DMS53 (cell line): Measurements from ENCODE around the gene THEMIS.
"Not testable (repeated sequence)": the region's sequence is repeated elsewhere in the genome, so short reads cannot be mapped to it uniquely, and the experiment has no call there.

Experiments
- DNase-seq: peaks from one replicate; lab custom pipeline; 2025; lab: John Stamatoyannopoulos, UW

Gene THEMIS

GRCh38 chr6:127900935-127901334 is at the start of gene THEMIS:
Gene THEMIS (minus strand): TSS chr6:127901058. CDS start chr6:127900932, 126 bp downstream.
- DNase-seq, result no peak

- DNase-seq, result no peak
Measured at GRCh38 chr6:127949251-127949650, 48.4 kb upstream of the THEMIS start.

GRCh38 chr6:127946388-127946787 is 45.5 kb upstream of the THEMIS start:
- peak; percentile 22 for DNase-seq

- no peak for DNase-seq
Measured at GRCh38 chr6:127945434-127946097, 44.7 kb upstream of the THEMIS start.

GRCh38 chr6:127941228-127941627 is 40.4 kb upstream of the THEMIS start:
- no peak for DNase-seq

- DNase-seq, result peak; percentile 87
Measured at GRCh38 chr6:127939442-127940066, 38.7 kb upstream of the THEMIS start.

- peak; percentile 70 for DNase-seq
Measured at GRCh38 chr6:127938701-127939100, 37.8 kb upstream of the THEMIS start.

GRCh38 chr6:127937747-127938146 is 36.9 kb upstream of the THEMIS start:
- no peak for DNase-seq

GRCh38 chr6:127937102-127937501 is 36.2 kb upstream of the THEMIS start:
- DNase-seq, result no peak

GRCh38 chr6:127934956-127935355 is 34.1 kb upstream of the THEMIS start:
- DNase-seq, result no peak

- no peak for DNase-seq
Measured at GRCh38 chr6:127933852-127934840, 33.3 kb upstream of the THEMIS start.

- no peak for DNase-seq
Measured at GRCh38 chr6:127933137-127933536, 32.3 kb upstream of the THEMIS start.

- peak; percentile 15 for DNase-seq
Measured at GRCh38 chr6:127932708-127933107, 31.9 kb upstream of the THEMIS start.

- DNase-seq, result not testable (repeated sequence)
Measured at GRCh38 chr6:127926441-127926840, 25.6 kb upstream of the THEMIS start.

GRCh38 chr6:127924440-127924839 is 23.6 kb upstream of the THEMIS start:
- no peak for DNase-seq

GRCh38 chr6:127924031-127924430 is 23.2 kb upstream of the THEMIS start:
- no peak for DNase-seq

GRCh38 chr6:127923135-127923534 is 22.3 kb upstream of the THEMIS start:
- no peak for DNase-seq

GRCh38 chr6:127921982-127922381 is 21.1 kb upstream of the THEMIS start:
- no peak for DNase-seq

- no peak for DNase-seq
Measured at GRCh38 chr6:127920804-127921203, 19.9 kb upstream of the THEMIS start.

- no peak for DNase-seq
Measured at GRCh38 chr6:127918506-127919427, 17.9 kb upstream of the THEMIS start.

GRCh38 chr6:127917766-127918165 is 16.9 kb upstream of the THEMIS start:
- DNase-seq, result no peak
